ENCODE results near the gene ABCA2. TPM values are rescaled to one million over a fixed set of nuclear protein-coding genes. Genes with fewer than 3 reads are reported as not detected.

The ABCA2 gene
- total RNA-seq, 4 donors from 2014 or later: 3.5 to 14.7 (median 7.6) TPM

GRCh38 chr9:137052293-137052692 is 24.3 kb upstream of the ABCA2 start:
- DNase-seq: no peak
- H3K4me1 ChIP-seq: peaks cover 33 to 66% (median 41%) of the 10 kb centered on the region in 3 donors
- H3K9me3 ChIP-seq: no peaks in the 10 kb centered on the region
- TF ChIP-seq CTCF (IDR thresholded peaks at IDR 0.05) (no peak), POLR2A (IDR thresholded peaks at IDR 0.05) (no peak)
- H3K27me3 ChIP-seq: peaks cover 0 to 85% (median 23%) of the 10 kb centered on the region in 4 donors
- intact Hi-C loops (cut with DNase I): no loop called here
- H3K4me3 ChIP-seq: no peak overlapping the region
- H3K27ac ChIP-seq: no peak overlapping the region
- no peaks in the 10 kb centered on the region for H3K36me3 ChIP-seq
- WGBS, 2 donors: 90% methylated on average over 2 of the region's 8 CpGs; no CpG with 5 or more reads in 1 of the 2 donors

GRCh38 chr9:137051145-137051724 is 23.2 kb upstream of the ABCA2 start:
- H3K4me1 ChIP-seq: peaks cover 34 to 63% (median 44%) of the 10 kb centered on the region in 3 donors
- no peak for TF ChIP-seq POLR2A (IDR thresholded peaks at IDR 0.05)
- DNase-seq: no peak
- no peak overlapping the region for H3K4me3 ChIP-seq
- no peaks in the 10 kb centered on the region for H3K9me3 ChIP-seq
- intact Hi-C loops (cut with DNase I): no loop called here
- H3K36me3 ChIP-seq: no peaks in the 10 kb centered on the region
- no peak overlapping the region for H3K27ac ChIP-seq
- H3K27me3 ChIP-seq: peaks cover 0 to 95% (median 23%) of the 10 kb centered on the region in 4 donors
- 63 to 100% methylated on average over 1 to 2 of the region's 17 CpGs for WGBS, 2 donors

- no peak overlapping the region for H3K27ac ChIP-seq
- H3K27me3 ChIP-seq: peaks cover 0 to 98% (median 23%) of the 10 kb centered on the region in 4 donors
- DNase-seq: no peak
- no peak for TF ChIP-seq POLR2A (IDR thresholded peaks at IDR 0.05)
- TF ChIP-seq CTCF (IDR thresholded peaks at IDR 0.05): no peak
- no peaks in the 10 kb centered on the region for H3K9me3 ChIP-seq
- no peak overlapping the region for H3K4me3 ChIP-seq
- intact Hi-C loops (cut with DNase I): no loop called here
- 64 to 100% methylated on average over 1 to 3 of the region's 5 CpGs for WGBS, 2 donors
- no peaks in the 10 kb centered on the region for H3K36me3 ChIP-seq
- H3K4me1 ChIP-seq: peaks cover 31 to 63% (median 45%) of the 10 kb centered on the region in 3 donors
Observed at GRCh38 chr9:137050570-137050969, 22.5 kb upstream of the ABCA2 start.

- Histone ChIP-seq H3K4me1 (peaks cover 29 to 63% (median 45%) of the 10 kb centered on the region in 3 donors), H3K4me3 (no peak overlapping the region), H3K36me3 (no peaks in the 10 kb centered on the region), H3K27ac (no peak overlapping the region), H3K9me3 (no peaks in the 10 kb centered on the region), H3K27me3 (peaks cover 0 to 99% (median 23%) of the 10 kb centered on the region in 4 donors)
- 66% methylated on average over 15 of the region's 38 CpGs; no CpG with 5 or more reads in 1 of the 2 donors for WGBS, 2 donors
- intact Hi-C loops (cut with DNase I): loop anchor here (5.0 kb wide), 1 partner anchor 262 kb away; no protein-coding TSS in a partner anchor
- DNase-seq: no peak
- TF ChIP-seq CTCF (IDR thresholded peaks at IDR 0.05) (peak in 5 of 6 experiments; percentile 33 to 64 (median 52)), POLR2A (IDR thresholded peaks at IDR 0.05) (no peak)
Observed at GRCh38 chr9:137049544-137050449, 21.8 kb upstream of the ABCA2 start.

GRCh38 chr9:137048655-137049543 is 20.9 kb upstream of the ABCA2 start:
- H3K4me1 ChIP-seq: peaks cover 31 to 63% (median 44%) of the 10 kb centered on the region in 3 donors
- H3K36me3 ChIP-seq: no peaks in the 10 kb centered on the region
- DNase-seq: no peak
- peaks cover 0 to 99% (median 23%) of the 10 kb centered on the region in 4 donors for H3K27me3 ChIP-seq
- H3K27ac ChIP-seq: no peak overlapping the region
- no peak overlapping the region for H3K4me3 ChIP-seq
- TF ChIP-seq CTCF (IDR thresholded peaks at IDR 0.05) (peak in 1 of 6 experiments; percentile 7), POLR2A (IDR thresholded peaks at IDR 0.05) (no peak)
- intact Hi-C loops (cut with DNase I): loop anchor here (5.0 kb wide), 1 partner anchor 262 kb away; no protein-coding TSS in a partner anchor
- WGBS, 2 donors: 63 to 83% methylated on average over 6 to 19 of the region's 72 CpGs
- H3K9me3 ChIP-seq: no peaks in the 10 kb centered on the region

Measured in esophagus squamous epithelium (tissue), 5 donors.